HG02852 (cell line): ENCODE results near the gene IPPK.

Experiments used
- ATAC-seq: cut with Tn5 transposase; IDR thresholded peaks from one replicate; pipeline ENCODE4 v1.9.1; 2021; ENCODE audit warnings: mild to moderate bottlenecking, moderate library complexity; ENCODE audit not compliant: unreplicated experiment

The IPPK gene

GRCh38 chr9:92616655-92617111, 53.2 kb downstream of the IPPK start:
- ATAC-seq: no peak

GRCh38 chr9:92616199-92616641, 53.7 kb downstream of the IPPK start:
- ATAC-seq: no peak

GRCh38 chr9:92615790-92616189, 54.1 kb downstream of the IPPK start:
- no peak for ATAC-seq

GRCh38 chr9:92614763-92615461, 55.0 kb downstream of the IPPK start:
- ATAC-seq: no peak

- ATAC-seq: no peak
Observed at GRCh38 chr9:92614123-92614510, 55.8 kb downstream of the IPPK start.

- ATAC-seq: no peak
Observed at GRCh38 chr9:92613268-92614122, 56.4 kb downstream of the IPPK start.

GRCh38 chr9:92612816-92613215, 57.1 kb downstream of the IPPK start:
- ATAC-seq: no peak

- ATAC-seq: no peak
Observed at GRCh38 chr9:92612292-92612691, 57.6 kb downstream of the IPPK start.

- no peak for ATAC-seq
Observed at GRCh38 chr9:92611621-92612285, 58.2 kb downstream of the IPPK start.

GRCh38 chr9:92610470-92611420, 59.2 kb downstream of the IPPK start:
- ATAC-seq: no peak

GRCh38 chr9:92608909-92609445, 61.0 kb downstream of the IPPK start:
- no peak for ATAC-seq

- ATAC-seq: no peak
Observed at GRCh38 chr9:92608241-92608908, 61.6 kb downstream of the IPPK start.

GRCh38 chr9:92607773-92608172, 62.2 kb downstream of the IPPK start:
- ATAC-seq: no peak

- ATAC-seq: no peak
Observed at GRCh38 chr9:92607088-92607487, 62.8 kb downstream of the IPPK start.

- no peak for ATAC-seq
Observed at GRCh38 chr9:92605224-92605623, 64.7 kb downstream of the IPPK start.

- no peak for ATAC-seq
Observed at GRCh38 chr9:92603990-92604389, 65.9 kb downstream of the IPPK start.

GRCh38 chr9:92603100-92603499, 66.8 kb downstream of the IPPK start:
- ATAC-seq: no peak

GRCh38 chr9:92602413-92602812, 67.5 kb downstream of the IPPK start:
- ATAC-seq: no peak

- ATAC-seq: no peak
Observed at GRCh38 chr9:92601451-92601850, 68.5 kb downstream of the IPPK start.
